GM12878 (cell line): Measurements from ENCODE around the gene SRF. TPM values are rescaled to one million over a fixed set of nuclear protein-coding genes. Genes with fewer than 3 reads are reported as not detected.

ENCODE experiments used
- ATAC-seq: fragments of 200-7000 bp; cut with Tn5 transposase; 3 replicates; pipeline ENCODE4 v1.9.1; 2020; ENCODE audit warnings: mild to moderate bottlenecking, moderate library complexity
- BruUV-seq: library from RNA; stranded (reverse); fragments of 400-500 nt; replicated peaks from 2 replicates; lab custom pipeline; 2021; lab: Mats Ljungman, UMichigan
- CTCF ChIA-PET: fragments of 300-600 bp; sonication (Branson Sonifier 250); formaldehyde crosslinking; extraction: SDS; loops from one replicate; lab custom pipeline; 2021; ENCODE audit warnings: inconsistent platforms; lab: Yijun Ruan, JAX
- POLR2A ChIA-PET: fragments of 350-600 bp; formaldehyde crosslinking; extraction: SDS; loops from one replicate; lab custom pipeline; 2021; ENCODE audit warnings: inconsistent platforms; lab: Charles Lee
- RAD21 ChIA-PET: fragments of 300-600 bp; sonication (Branson Sonifier 250); formaldehyde crosslinking; loops from one replicate; lab custom pipeline; 2023; ENCODE audit warnings: antibody characterized with exemption; ENCODE audit not compliant: unreplicated experiment; lab: Charles Lee
- SMC1A ChIA-PET: fragments of 300-600 bp; sonication (Branson Sonifier 250); formaldehyde crosslinking; loops from one replicate; lab custom pipeline; 2023; ENCODE audit not compliant: unreplicated experiment, uncharacterized antibody; lab: Charles Lee
- DNase-seq: peaks from one replicate; pipeline ENCODE4 v3.0.0-alpha.2; 2011; ENCODE audit warnings: low read depth, low spot score
- FAIRE-seq: peaks from 3 replicates; lab custom pipeline; 2011; peaks lifted over from hg19 to GRCh38; lab: Jason Lieb, UNC
- H2AFZ ChIP-seq: 2 replicates; pipeline ENCODE4 v1.6.0; 2011; ENCODE audit warnings: low read depth, low read length, control low read depth; ENCODE audit not compliant: control insufficient read depth
- H3K27ac ChIP-seq: 2 replicates; pipeline ENCODE4 v1.5.1; 2011; ENCODE audit warnings: control low read depth; ENCODE audit not compliant: control insufficient read depth, insufficient read depth
- H3K27me3 ChIP-seq, 2 experiments: replicated peaks in 1 of 2; 2 replicates each; pipeline versions ENCODE4 v1.6.0 to v1.6.1; 2011; ENCODE audit warnings: low read length in 1 of 2; ENCODE audit not compliant: control insufficient read depth in 2 of 2, insufficient read depth in 2 of 2
- H3K36me3 ChIP-seq, 2 experiments: 2 replicates each; pipeline ENCODE4 v1.5.1; 2011; ENCODE audit warnings: low read length in 1 of 2; ENCODE audit not compliant: control insufficient read depth in 2 of 2, insufficient read depth in 2 of 2
- H3K4me1 ChIP-seq: 2 replicates; pipeline ENCODE4 v1.6.1; 2011; ENCODE audit warnings: mild to moderate bottlenecking, low read length, moderate library complexity, mixed read lengths; ENCODE audit not compliant: control insufficient read depth, insufficient read depth
- H3K4me2 ChIP-seq: 2 replicates; pipeline ENCODE4 v1.6.0; 2011; ENCODE audit warnings: control low read depth; ENCODE audit not compliant: control insufficient read depth, insufficient read depth
- H3K4me3 ChIP-seq: fragments of 200-600 bp; sonication (generic); 2 replicates; pipeline ENCODE4 v1.5.1; 2016
- H3K79me2 ChIP-seq: 2 replicates; pipeline ENCODE4 v1.6.0; 2011; ENCODE audit warnings: low read length; ENCODE audit not compliant: control insufficient read depth, insufficient read depth
- H3K9ac ChIP-seq: 2 replicates; pipeline ENCODE4 v1.8.0; 2011; ENCODE audit warnings: low read length, control low read depth, mixed read lengths; ENCODE audit not compliant: control insufficient read depth, insufficient read depth
- H3K9me3 ChIP-seq: replicated peaks from 3 replicates; pipeline ENCODE4 v1.5.1; 2011; ENCODE audit warnings: mild to moderate bottlenecking, low read length; ENCODE audit not compliant: control insufficient read depth, insufficient read depth
- H4K20me1 ChIP-seq: 2 replicates; pipeline ENCODE4 v1.6.0; 2011; ENCODE audit not compliant: control insufficient read depth, insufficient read depth
- CEBPB ChIP-seq, 2 experiments: fragments of 150-350 bp in 1 of 2; IDR thresholded peaks; 2 replicates each; pipeline ENCODE4 v1.6.1; 2012 to 2014; ENCODE audit warnings: low read depth in 2 of 2, low read length in 2 of 2, borderline replicate concordance in 1 of 2, inconsistent platforms in 1 of 2
- NFYA ChIP-seq: IDR thresholded peaks from 2 replicates; pipeline ENCODE4 v1.6.1; 2011; ENCODE audit warnings: low read depth, mild to moderate bottlenecking, low read length, improper control_type of control experiment, borderline replicate concordance
- POLR2A ChIP-seq: IDR thresholded peaks from 2 replicates; pipeline ENCODE4 v1.6.1; 2011; ENCODE audit warnings: low read depth, mild to moderate bottlenecking, low read length
- POLR2AphosphoS5 ChIP-seq: IDR thresholded peaks from 2 replicates; pipeline ENCODE4 v1.6.1; 2011; ENCODE audit warnings: mild to moderate bottlenecking, low read length, inconsistent platforms
- RB1 ChIP-seq: fragments of 450-650 bp; formaldehyde crosslinking; IDR thresholded peaks from 2 replicates; pipeline ENCODE4 v1.6.1; 2017; ENCODE audit warnings: mild to moderate bottlenecking, borderline replicate concordance
- SMARCA5 ChIP-seq: fragments of 450-650 bp; IDR thresholded peaks from 2 replicates; pipeline ENCODE4 v1.6.1; 2017; ENCODE audit warnings: mild to moderate bottlenecking
- USF2 ChIP-seq: IDR thresholded peaks from 2 replicates; pipeline ENCODE4 v1.6.1; 2011; ENCODE audit warnings: low read depth, low read length, improper control_type of control experiment, borderline replicate concordance
- ZBTB33 ChIP-seq: fragments of 450-650 bp; IDR thresholded peaks from 2 replicates; pipeline ENCODE4 v1.6.1; 2017; ENCODE audit warnings: mild to moderate bottlenecking
- WGBS: methylation state at CpG from one replicate; pipeline ENCODE4 v1.1.6; 2016; ENCODE audit warnings: low lambda C conversion rate; ENCODE audit not compliant: insufficient replicate concordance, insufficient coverage; ENCODE audit errors: missing lambda C conversion rate; 5-methylcytosine and 5-hydroxymethylcytosine counted together
- in situ Hi-C: fragments of 300-500 bp; cut with MboI; formaldehyde crosslinking; loops from 9 replicates; pipeline ENCODE4 v1.14.3; 2018; ENCODE audit warnings: mixed read lengths
- intact Hi-C: fragments of 100-400 bp; cut with micrococcal nuclease; formaldehyde crosslinking; loops from one replicate; pipeline ENCODE4 v1.14.2; 2022; ENCODE audit not compliant: unreplicated experiment
- polyA plus RNA-seq, 11 experiments: library from polyadenylated mRNA; depleted of rRNA in 4 of 11; unstranded in 6 of 11; stranded (reverse) in 5 of 11; fragments of >200 nt; fragmentation: Nextera tagmentation in 4 of 11; fragmentation: Illumina TruSeq in 1 of 11; extraction: Ambion mirVana in 4 of 11; extraction: Trizol in 1 of 11; gene quantifications; 1 replicate in 1 of 11; 2 replicates in 10 of 11; pipeline versions ENCODE4 v1.2.1 to v1.2.3, GENCODE V29; 2011 to 2016; ENCODE audit warnings: inconsistent platforms in 2 of 11, missing spikeins in 2 of 11, low read depth in 1 of 11
- total RNA-seq, 4 experiments: library from RNA; depleted of rRNA in 3 of 4; stranded (reverse); fragments of >200 nt in 3 of 4; fragmentation: Illumina TruSeq in 1 of 4; extraction: Trizol in 1 of 4; gene quantifications; 2 replicates each; pipeline versions ENCODE4 v1.2.1 to v1.2.3, GENCODE V29; 2013 to 2021

Gene SRF
- total and polyA plus RNA-seq, 10 of the 15 experiments (the other 5 are each of a cell fraction or from before 2014, with no cell fraction given): 2.3 to 56.3 (median 28.2) TPM

GRCh38 chr6:43178150-43178549, 7.1 kb downstream of the SRF start:
- ATAC-seq: no peak
- Histone ChIP-seq H3K36me3 (peaks cover 30 to 36% of the 10 kb centered on the region in 2 experiments), H3K9me3 (no peaks in the 10 kb centered on the region), H3K4me2 (no peak overlapping the region), H3K4me3 (no peak overlapping the region), H3K9ac (no peak overlapping the region), H3K27me3 (no peaks in the 10 kb centered on the region), H3K79me2 (peaks cover 36% of the 10 kb centered on the region), H4K20me1 (peaks cover 6% of the 10 kb centered on the region; the same call in 1 of the 2 replicates), H3K4me1 (peaks cover 33% of the 10 kb centered on the region), H3K27ac (no peak overlapping the region), H2AFZ (no peak overlapping the region)
- FAIRE-seq: no peak
- no TSS peak for BruUV-seq
- TF ChIP-seq USF2 (no peak), POLR2A (0 out of 2 replicates have a peak, but pooled peaks have one; percentile 21), CEBPB (IDR thresholded peaks at IDR 0.05; ENCODE audit: borderline replicate concordance in 1 of 2, low read depth in 2 of 2, low read length in 2 of 2) (no peak), ZBTB33 (no peak), RB1 (no peak), POLR2AphosphoS5 (0 out of 2 replicates have a peak, but pooled peaks have one; percentile 18), NFYA (no peak), SMARCA5 (no peak)
- POLR2A ChIA-PET: interaction anchor here (0.5 to 0.6 kb wide), 3 partner anchors 138 to 1059 kb away, joined by 3 to 9 read pairs (median 3); no protein-coding TSS in a partner anchor
- in situ Hi-C loops: no loop called here
- RAD21 ChIA-PET: no interaction called here
- intact Hi-C loops: loop anchor here (10.0 kb wide), 1 partner anchor 393 kb away; the partner anchor contains the start of gene BICRAL
- WGBS: 98% methylated on average over 12 of the region's 12 CpGs
- CTCF ChIA-PET: no interaction called here
- SMC1A ChIA-PET: no interaction called here
- no peak for DNase-seq
